HFFc6 (cell line): ENCODE measurements around the gene ALDH1L1. TPM values are rescaled to one million over a fixed set of nuclear protein-coding genes. Genes with fewer than 3 reads are reported as not detected.

Experiments used
- DNase-seq: peaks from one replicate; pipeline ENCODE4 v3.0.0-alpha.2; 2018
- H3K27ac Mint-ChIP-seq: 2 replicates; pipeline ENCODE4 v1.8.0; 2020; ENCODE audit warnings: mild to moderate bottlenecking, mixed read lengths
- H3K27me3 Mint-ChIP-seq: 2 replicates; pipeline ENCODE4 v1.8.0; 2021; ENCODE audit warnings: mild to moderate bottlenecking, moderate library complexity, mixed read lengths; ENCODE audit not compliant: insufficient read depth
- H3K36me3 Mint-ChIP-seq: 2 replicates; pipeline ENCODE4 v1.8.0; 2021; ENCODE audit warnings: low read depth, mixed read lengths
- H3K4me1 Mint-ChIP-seq: 2 replicates; pipeline ENCODE4 v1.8.0; 2020; ENCODE audit warnings: low read depth, mixed read lengths
- H3K4me3 Mint-ChIP-seq: 2 replicates; pipeline ENCODE4 v1.8.0; 2020; ENCODE audit warnings: mild to moderate bottlenecking, moderate library complexity, mixed read lengths
- H3K9me3 Mint-ChIP-seq: 2 replicates; pipeline ENCODE4 v1.8.0; 2020; ENCODE audit warnings: mild to moderate bottlenecking, mixed read lengths
- CTCF ChIP-seq: fragments of 200-600 bp; sonication (generic); IDR thresholded peaks from 2 replicates; pipeline ENCODE4 v1.5.0; 2021; ENCODE audit warnings: antibody characterized with exemption, mild to moderate bottlenecking
- total RNA-seq, 6 experiments: library from RNA; stranded (reverse); fragmentation: NEBNext Ultra II Directional; extraction: Animal tissue kit (Norgen Biotek cat#: 25700); gene quantifications; 2 replicates in 1 of 6; 3 replicates in 5 of 6; pipeline ENCODE4 v1.2.3, GENCODE V29; 2021

ALDH1L1 gene
- total RNA-seq, 6 experiments from 2014 or later: 0.05 TPM; not detected in 5

- no peak overlapping the region for H3K27ac Mint-ChIP-seq
- DNase-seq: no peak
- no peak for TF ChIP-seq CTCF
- H3K27me3 Mint-ChIP-seq: peaks cover 12% of the 10 kb centered on the region
- H3K4me1 Mint-ChIP-seq: peaks cover 14% of the 10 kb centered on the region
- no peak overlapping the region for H3K4me3 Mint-ChIP-seq
- peaks cover 40% of the 10 kb centered on the region for H3K9me3 Mint-ChIP-seq
- peaks cover 30% of the 10 kb centered on the region for H3K36me3 Mint-ChIP-seq
Measured at GRCh38 chr3:126194713-126195305, 14.4 kb upstream of the ALDH1L1 start.

GRCh38 chr3:126191246-126191645 is 10.9 kb upstream of the ALDH1L1 start:
- no peak for TF ChIP-seq CTCF
- no peaks in the 10 kb centered on the region for H3K4me1 Mint-ChIP-seq
- H3K27me3 Mint-ChIP-seq: peaks cover 35% of the 10 kb centered on the region
- peaks cover 19% of the 10 kb centered on the region for H3K36me3 Mint-ChIP-seq
- no peak overlapping the region for H3K4me3 Mint-ChIP-seq
- DNase-seq: no peak
- H3K9me3 Mint-ChIP-seq: peaks cover 35% of the 10 kb centered on the region
- H3K27ac Mint-ChIP-seq: no peak overlapping the region

- no peak for DNase-seq
- Mint-ChIP-seq H3K36me3 (peaks cover 9% of the 10 kb centered on the region), H3K27ac (no peak overlapping the region), H3K4me1 (no peaks in the 10 kb centered on the region), H3K4me3 (no peak overlapping the region), H3K27me3 (peaks cover 47% of the 10 kb centered on the region), H3K9me3 (peaks cover 9% of the 10 kb centered on the region)
- TF ChIP-seq CTCF: no peak
Measured at GRCh38 chr3:126187920-126188319, 7.5 kb upstream of the ALDH1L1 start.

GRCh38 chr3:126186749-126187148 is 6.4 kb upstream of the ALDH1L1 start:
- H3K4me3 Mint-ChIP-seq: no peak overlapping the region
- no peaks in the 10 kb centered on the region; the same call in 1 of the 2 replicates for H3K4me1 Mint-ChIP-seq
- H3K36me3 Mint-ChIP-seq: no peaks in the 10 kb centered on the region
- H3K27ac Mint-ChIP-seq: no peak overlapping the region
- no peak for DNase-seq
- no peak for TF ChIP-seq CTCF
- H3K27me3 Mint-ChIP-seq: peaks cover 54% of the 10 kb centered on the region
- no peaks in the 10 kb centered on the region; the same call in 1 of the 2 replicates for H3K9me3 Mint-ChIP-seq

- Mint-ChIP-seq H3K4me3 (no peak overlapping the region), H3K27me3 (peaks cover 52% of the 10 kb centered on the region), H3K27ac (no peak overlapping the region), H3K4me1 (peaks cover 4% of the 10 kb centered on the region; the same call in 1 of the 2 replicates), H3K36me3 (no peaks in the 10 kb centered on the region), H3K9me3 (no peaks in the 10 kb centered on the region; the same call in 1 of the 2 replicates)
- DNase-seq: no peak
- no peak for TF ChIP-seq CTCF
Measured at GRCh38 chr3:126186271-126186670, 5.9 kb upstream of the ALDH1L1 start.
